Prostate gland (tissue), 2 donors: ENCODE results near the gene RETREG3.

Source experiments
- CTCF ChIP-seq, 4 experiments: fragments of 200-600 bp in 2 of 4; fragments of 450-650 bp in 2 of 4; sonication (generic) in 2 of 4; IDR thresholded peaks; 1 replicate in 3 of 4; 2 replicates in 1 of 4; pipeline ENCODE4 v1.5.1; 2016 to 2019; ENCODE audit warnings: antibody characterized with exemption in 4 of 4, mild to moderate bottlenecking in 2 of 4, moderate library complexity in 2 of 4
- POLR2AphosphoS5 ChIP-seq: sonication (generic); formaldehyde crosslinking; IDR thresholded peaks from one replicate; pipeline ENCODE4 v1.6.1; 2017; ENCODE audit warnings: antibody characterized with exemption

- TF ChIP-seq CTCF (IDR thresholded peaks at IDR 0.05) (no peak), POLR2AphosphoS5 (no peak)
Observed at GRCh38 chr17:42559075-42559474, 50.1 kb downstream of the RETREG3 start.
